Spinal cord (tissue), 10 donors: ENCODE data around the gene TNP2. TPM values are rescaled to one million over a fixed set of nuclear protein-coding genes. Genes with fewer than 3 reads are reported as not detected.
"Not testable (repeated sequence)": the region's sequence is repeated elsewhere in the genome, so short reads cannot be mapped to it uniquely, and the experiment has no call there.

Source experiments
- DNase-seq, 6 donors: peaks; one replicate each; pipeline versions ENCODE4 v3.0.0 to v3.0.0-alpha.2; 2013 to 2015; ENCODE audit warnings: low spot score in 6 of 6, low read depth in 4 of 6
- H3K27ac ChIP-seq: one replicate; pipeline ENCODE4 v1.5.1; 2013; ENCODE audit warnings: low read depth, low read length, control low read depth
- H3K27me3 ChIP-seq: one replicate; pipeline ENCODE4 v1.6.1; 2013; ENCODE audit warnings: low read length; ENCODE audit not compliant: control insufficient read depth, insufficient read depth
- H3K36me3 ChIP-seq: one replicate; pipeline ENCODE4 v1.6.1; 2013; ENCODE audit warnings: low read length; ENCODE audit not compliant: control insufficient read depth, insufficient read depth
- H3K4me1 ChIP-seq: one replicate; pipeline ENCODE4 v1.6.1; 2013; ENCODE audit warnings: low read length; ENCODE audit not compliant: control insufficient read depth, insufficient read depth
- H3K4me3 ChIP-seq: one replicate; pipeline ENCODE4 v1.5.1; 2013; ENCODE audit warnings: low read depth, low read length, control low read depth
- H3K9me3 ChIP-seq: one replicate; pipeline ENCODE4 v1.6.1; 2013; ENCODE audit warnings: low read length; ENCODE audit not compliant: control insufficient read depth, insufficient read depth
- WGBS: methylation state at CpG from one replicate; pipeline ENCODE4 v1.1.5; 2013; ENCODE audit warnings: missing lambda C conversion rate; ENCODE audit not compliant: insufficient coverage; 5-methylcytosine and 5-hydroxymethylcytosine counted together
- polyA plus RNA-seq, 2 donors: library from polyadenylated mRNA; unstranded; fragments of 120-200 nt; gene quantifications; one replicate each; pipeline ENCODE4 v1.2.1, GENCODE V29; 2013; ENCODE audit not compliant: insufficient read length in 2 of 2
- total RNA-seq, 2 donors: library from RNA; depleted of rRNA in 1 of 2; stranded (reverse); fragments of 120-200 nt in 1 of 2; fragments of >200 nt in 1 of 2; gene quantifications; one replicate each; pipeline versions ENCODE4 v1.2.3 to v1.2.4, GENCODE V29; 2013 to 2014
- donor health status: healthy.

Gene TNP2
- total and polyA plus RNA-seq, 4 donors, result not detected

DNA sequence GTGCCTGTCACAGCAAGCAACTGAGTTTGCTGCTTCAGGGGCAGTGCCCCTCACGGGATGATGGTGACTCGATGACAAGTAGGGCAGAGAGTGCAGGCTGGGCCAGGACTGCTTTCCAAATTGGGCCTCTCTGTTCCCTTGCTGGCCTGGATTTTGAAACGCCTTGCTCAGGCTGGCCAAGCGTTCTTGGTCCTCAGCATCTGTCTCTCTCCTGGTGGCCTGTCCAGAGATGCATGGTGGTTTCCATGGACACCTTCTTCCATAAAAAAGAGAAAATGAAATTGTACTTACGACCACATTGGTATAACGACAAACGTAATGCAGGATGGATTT, 31.4 kb upstream of the TNP2 start:
- no peaks in the 10 kb centered on the region for H3K9me3 ChIP-seq
- 62% methylated on average over 6 of the region's 7 CpGs for WGBS
- no peak overlapping the region for H3K27ac ChIP-seq
- H3K27me3 ChIP-seq, result no peaks in the 10 kb centered on the region
- H3K4me3 ChIP-seq, result no peak overlapping the region
- no peak for DNase-seq
- H3K4me1 ChIP-seq, result peaks cover 10% of the 10 kb centered on the region
- H3K36me3 ChIP-seq, result no peaks in the 10 kb centered on the region

- no peak overlapping the region for H3K4me3 ChIP-seq
- no peak overlapping the region for H3K27ac ChIP-seq
- H3K27me3 ChIP-seq, result no peaks in the 10 kb centered on the region
- no peaks in the 10 kb centered on the region for H3K9me3 ChIP-seq
- 83% methylated on average over 6 of the region's 6 CpGs for WGBS
- H3K4me1 ChIP-seq, result peaks cover 10% of the 10 kb centered on the region
- no peaks in the 10 kb centered on the region for H3K36me3 ChIP-seq
- DNase-seq, result no peak
Observed at GRCh38 chr16:11299865-11300559, 30.9 kb upstream of the TNP2 start.

- 83% methylated on average over 8 of the region's 13 CpGs for WGBS
- not testable (repeated sequence) for H3K9me3 ChIP-seq
Observed at GRCh38 chr16:11298950-11299547, 29.9 kb upstream of the TNP2 start.

DNA sequence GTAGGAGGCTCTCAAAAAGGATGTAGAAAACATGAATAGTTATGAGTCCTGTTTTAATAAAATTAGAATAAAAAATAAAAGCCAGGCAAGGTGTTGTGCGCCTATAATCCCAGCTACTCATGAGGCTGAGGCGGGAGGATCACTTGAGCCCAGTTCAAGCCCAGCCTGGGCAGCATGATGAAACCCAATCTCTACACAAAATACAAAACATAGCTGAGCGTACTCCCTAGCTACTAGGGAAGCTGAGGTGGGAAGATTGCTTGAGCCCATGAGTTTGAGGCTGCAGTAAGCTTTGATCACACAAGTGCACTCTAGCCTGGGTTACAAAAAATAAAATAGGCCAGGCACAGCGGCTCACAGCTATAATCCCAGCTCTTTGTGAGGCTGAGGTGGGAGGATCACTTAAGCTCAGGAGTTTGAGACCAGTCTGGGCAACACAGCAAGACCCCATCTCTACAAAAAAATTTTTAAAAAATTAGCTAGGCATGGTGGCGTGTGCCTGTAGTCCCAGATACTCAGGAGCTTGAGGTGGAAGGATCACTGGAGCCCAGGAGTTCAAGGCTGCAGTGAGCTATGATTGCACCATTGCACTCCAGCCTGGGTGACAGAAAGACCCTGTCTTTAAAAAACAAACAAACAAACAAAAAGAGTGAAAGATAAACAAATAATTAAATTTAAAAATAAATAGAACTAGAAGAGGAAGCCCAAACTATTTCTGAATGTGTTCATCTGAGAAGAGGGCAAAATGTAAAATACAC, 29.2 kb upstream of the TNP2 start:
- Histone ChIP-seq H3K4me3 (no peak overlapping the region), H3K9me3 (no peaks in the 10 kb centered on the region), H3K36me3 (no peaks in the 10 kb centered on the region), H3K4me1 (peaks cover 10% of the 10 kb centered on the region), H3K27me3 (no peaks in the 10 kb centered on the region), H3K27ac (no peak overlapping the region)
- WGBS, result 100% methylated on average over 1 of the region's 5 CpGs
- no peak for DNase-seq

More at GRCh38 chr16:11298950-11299547, 29.9 kb upstream of the TNP2 start:
- H3K4me3 ChIP-seq, H3K27me3 ChIP-seq, H3K4me1 ChIP-seq, H3K36me3 ChIP-seq, H3K27ac ChIP-seq, DNase-seq: not testable (repeated sequence)

DNA sequence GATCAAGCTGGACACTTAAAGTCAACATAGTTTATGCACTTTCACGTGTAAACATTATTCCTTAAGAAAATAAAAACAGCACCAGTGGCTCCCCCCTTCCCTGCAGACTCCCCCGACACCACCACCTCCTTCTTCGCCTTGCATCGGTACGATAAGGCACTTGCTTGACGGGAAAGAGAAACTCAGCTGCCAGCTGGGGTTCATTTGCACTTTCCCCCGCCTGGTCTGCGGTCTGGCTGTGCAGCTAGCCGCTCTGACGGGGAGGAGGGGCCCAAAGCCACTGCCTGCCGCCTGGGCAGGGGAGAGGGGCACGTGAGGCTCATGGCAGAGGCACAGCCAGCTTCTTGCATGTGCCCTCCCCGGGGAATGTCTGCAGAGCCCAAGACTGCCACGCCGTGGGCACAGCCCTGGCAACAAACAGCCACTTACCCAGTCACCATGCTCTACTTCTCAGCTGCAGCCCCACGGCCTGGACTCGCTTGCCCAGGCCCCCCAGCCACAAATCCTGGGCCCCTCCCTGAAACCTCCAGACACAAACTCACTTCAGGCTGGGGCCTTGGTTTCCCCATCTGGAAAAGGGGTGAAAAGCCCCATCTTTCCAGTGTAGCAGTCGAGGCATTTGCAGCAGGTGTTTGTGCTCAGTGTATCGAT, 28.5 kb upstream of the TNP2 start:
- peaks cover 10% of the 10 kb centered on the region for H3K4me1 ChIP-seq
- no peak overlapping the region for H3K27ac ChIP-seq
- no peaks in the 10 kb centered on the region for H3K9me3 ChIP-seq
- WGBS, result 12% methylated on average over 18 of the region's 19 CpGs
- peak in 4 of 6 donors; percentile 47 to 87 (median 72) for DNase-seq
- no peaks in the 10 kb centered on the region for H3K36me3 ChIP-seq
- H3K27me3 ChIP-seq, result no peaks in the 10 kb centered on the region
- peak overlapping the region; percentile 6 for H3K4me3 ChIP-seq

DNA sequence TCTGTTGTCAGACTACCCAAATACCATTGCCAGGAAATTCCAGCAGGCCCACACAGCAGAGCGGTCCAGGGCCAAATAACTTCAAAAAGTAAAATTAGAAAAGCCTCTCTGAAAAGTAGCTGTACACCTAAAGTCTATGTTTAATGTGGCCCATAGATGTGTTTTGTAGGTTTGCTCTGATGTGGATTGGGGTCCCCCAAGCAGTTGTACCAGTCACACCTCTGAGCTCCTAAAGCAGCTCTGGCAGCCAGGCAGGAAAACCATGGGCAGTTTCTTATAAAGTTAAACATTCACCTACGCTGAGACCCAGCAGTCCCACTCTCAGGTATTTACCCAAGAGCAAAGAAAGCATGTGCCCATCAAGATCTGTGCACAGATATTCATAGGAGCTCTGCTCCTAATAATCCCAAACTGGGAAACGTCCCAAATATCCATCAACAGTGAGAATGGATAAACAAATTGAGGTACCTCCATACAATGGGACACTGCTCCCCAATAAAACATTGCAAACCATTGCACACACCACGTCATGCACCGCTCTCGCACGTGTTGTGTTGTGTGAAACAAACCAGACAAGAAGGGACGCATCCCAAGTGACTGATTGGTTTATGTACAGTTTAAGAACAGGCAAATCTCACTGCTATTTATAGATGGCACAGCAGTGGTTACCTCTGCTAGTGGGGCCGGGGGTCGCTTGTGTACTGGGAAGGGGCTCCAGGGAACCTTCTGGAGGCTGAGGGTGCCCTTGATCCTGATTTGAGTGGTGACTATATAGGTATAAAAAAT, 27.8 kb upstream of the TNP2 start:
- no peaks in the 10 kb centered on the region for H3K9me3 ChIP-seq
- 77% methylated on average over 2 of the region's 10 CpGs for WGBS
- no peaks in the 10 kb centered on the region for H3K27me3 ChIP-seq
- no peak overlapping the region for H3K27ac ChIP-seq
- DNase-seq, result no peak
- H3K4me1 ChIP-seq, result peaks cover 10% of the 10 kb centered on the region
- H3K4me3 ChIP-seq, result peak overlapping the region; percentile 6
- H3K36me3 ChIP-seq, result no peaks in the 10 kb centered on the region

- Histone ChIP-seq H3K36me3 (no peaks in the 10 kb centered on the region), H3K4me1 (peaks cover 10% of the 10 kb centered on the region), H3K27ac (no peak overlapping the region), H3K9me3 (no peaks in the 10 kb centered on the region), H3K4me3 (no peak overlapping the region), H3K27me3 (no peaks in the 10 kb centered on the region)
- 80% methylated on average over 1 of the region's 3 CpGs for WGBS
- no peak for DNase-seq
Observed at GRCh38 chr16:11296351-11296705, 27.2 kb upstream of the TNP2 start.

DNA sequence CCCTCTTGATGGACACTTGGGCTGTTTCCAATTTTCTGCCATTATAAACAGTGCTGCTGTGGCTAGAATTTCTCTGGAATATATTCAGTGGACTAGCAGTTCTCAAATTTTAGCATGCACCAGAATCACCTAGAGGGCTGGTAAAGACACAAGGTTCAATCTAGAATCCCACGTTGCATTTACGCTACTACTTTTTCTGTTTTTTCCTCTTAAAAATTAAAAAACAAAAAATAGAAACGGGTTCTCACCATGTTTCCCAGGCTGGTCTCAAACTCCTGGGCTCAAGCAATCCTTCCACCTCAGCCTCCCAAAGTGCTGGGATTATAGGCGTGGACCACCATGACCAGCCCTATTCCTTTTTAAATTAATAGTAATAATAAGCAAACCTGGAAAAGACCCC, 26.5 kb upstream of the TNP2 start:
- Histone ChIP-seq H3K9me3 (no peaks in the 10 kb centered on the region), H3K4me1 (peaks cover 10% of the 10 kb centered on the region), H3K4me3 (no peak overlapping the region), H3K36me3 (no peaks in the 10 kb centered on the region), H3K27me3 (no peaks in the 10 kb centered on the region), H3K27ac (no peak overlapping the region)
- DNase-seq, result no peak
- WGBS, result 90% methylated on average over 2 of the region's 4 CpGs

DNA sequence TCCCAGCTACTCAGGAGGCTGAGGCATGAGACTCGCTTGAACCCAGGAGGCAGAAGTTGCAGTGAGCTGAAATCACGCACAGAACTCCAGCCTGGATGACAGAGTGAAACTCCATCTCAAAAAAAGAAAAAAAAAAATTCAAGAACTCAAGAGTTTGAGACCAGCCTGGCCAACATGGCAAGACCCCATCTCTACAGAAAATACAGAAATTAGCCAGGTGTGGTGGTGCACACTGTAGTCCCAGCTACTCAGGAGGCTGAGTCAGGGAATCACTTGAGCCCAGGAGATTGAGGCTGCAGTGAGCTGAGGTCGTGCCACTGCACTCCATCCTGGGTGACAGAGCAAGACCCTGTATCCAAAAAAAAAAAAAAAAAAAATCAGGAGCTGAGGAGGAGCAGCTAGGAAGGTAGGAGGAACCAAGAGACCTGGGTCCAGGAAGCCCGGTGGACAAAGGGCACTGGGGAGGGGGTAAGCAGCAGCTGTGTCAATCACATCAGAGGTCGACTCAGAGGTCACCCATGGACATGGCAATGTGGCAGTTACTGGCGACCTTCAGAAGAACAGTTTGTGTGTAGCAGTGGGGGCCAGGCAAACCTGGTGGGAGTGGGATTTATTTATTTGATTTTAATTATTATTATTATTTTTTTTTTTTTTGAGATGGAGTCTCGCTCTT, 23.1 kb upstream of the TNP2 start:
- Histone ChIP-seq H3K27me3 (no peaks in the 10 kb centered on the region), H3K4me1 (peaks cover 1% of the 10 kb centered on the region), H3K36me3 (no peaks in the 10 kb centered on the region), H3K27ac (no peak overlapping the region), H3K4me3 (no peak overlapping the region), H3K9me3 (no peaks in the 10 kb centered on the region)
- 86% methylated on average over 4 of the region's 7 CpGs for WGBS
- no peak for DNase-seq
